HG03571 (cell line): Measurements from ENCODE around the gene CAPN13.

Source experiments
- ATAC-seq: cut with Tn5 transposase; IDR thresholded peaks from one replicate; pipeline ENCODE4 v1.9.1; 2021; ENCODE audit not compliant: unreplicated experiment

Gene CAPN13, protein sequence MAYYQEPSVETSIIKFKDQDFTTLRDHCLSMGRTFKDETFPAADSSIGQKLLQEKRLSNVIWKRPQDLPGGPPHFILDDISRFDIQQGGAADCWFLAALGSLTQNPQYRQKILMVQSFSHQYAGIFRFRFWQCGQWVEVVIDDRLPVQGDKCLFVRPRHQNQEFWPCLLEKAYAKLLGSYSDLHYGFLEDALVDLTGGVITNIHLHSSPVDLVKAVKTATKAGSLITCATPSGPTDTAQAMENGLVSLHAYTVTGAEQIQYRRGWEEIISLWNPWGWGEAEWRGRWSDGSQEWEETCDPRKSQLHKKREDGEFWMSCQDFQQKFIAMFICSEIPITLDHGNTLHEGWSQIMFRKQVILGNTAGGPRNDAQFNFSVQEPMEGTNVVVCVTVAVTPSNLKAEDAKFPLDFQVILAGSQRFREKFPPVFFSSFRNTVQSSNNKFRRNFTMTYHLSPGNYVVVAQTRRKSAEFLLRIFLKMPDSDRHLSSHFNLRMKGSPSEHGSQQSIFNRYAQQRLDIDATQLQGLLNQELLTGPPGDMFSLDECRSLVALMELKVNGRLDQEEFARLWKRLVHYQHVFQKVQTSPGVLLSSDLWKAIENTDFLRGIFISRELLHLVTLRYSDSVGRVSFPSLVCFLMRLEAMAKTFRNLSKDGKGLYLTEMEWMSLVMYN

GRCh38 chr2:30807249-30807648, at the start of gene CAPN13:
CAPN13 (minus strand) TSS chr2:30807446; CDS start chr2:30787325, 20,121 bp downstream.
- ATAC-seq: no peak

GRCh38 chr2:30847841-30848240, 40.6 kb upstream of the CAPN13 start:
- ATAC-seq: no peak

DNA sequence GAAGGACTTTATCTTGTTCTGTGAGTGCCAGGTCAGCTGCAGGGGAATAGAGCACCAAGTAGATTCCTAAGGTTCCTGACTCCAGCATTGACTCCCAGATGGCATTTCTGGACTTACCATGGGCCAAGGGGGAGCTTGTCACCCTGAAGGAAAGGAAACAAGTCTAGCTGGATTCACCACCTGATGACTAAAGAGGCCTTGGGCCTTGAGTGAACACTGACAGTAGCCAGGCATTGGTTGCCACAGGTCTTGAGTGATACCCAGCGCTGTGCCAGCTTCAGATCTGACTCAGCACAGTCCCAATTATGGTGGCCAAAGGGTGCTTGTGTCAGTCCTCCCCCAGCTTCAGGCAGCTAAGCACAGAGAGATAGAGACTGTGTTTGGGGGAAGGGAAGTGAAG, 40.1 kb upstream of the CAPN13 start:
- no peak for ATAC-seq

DNA sequence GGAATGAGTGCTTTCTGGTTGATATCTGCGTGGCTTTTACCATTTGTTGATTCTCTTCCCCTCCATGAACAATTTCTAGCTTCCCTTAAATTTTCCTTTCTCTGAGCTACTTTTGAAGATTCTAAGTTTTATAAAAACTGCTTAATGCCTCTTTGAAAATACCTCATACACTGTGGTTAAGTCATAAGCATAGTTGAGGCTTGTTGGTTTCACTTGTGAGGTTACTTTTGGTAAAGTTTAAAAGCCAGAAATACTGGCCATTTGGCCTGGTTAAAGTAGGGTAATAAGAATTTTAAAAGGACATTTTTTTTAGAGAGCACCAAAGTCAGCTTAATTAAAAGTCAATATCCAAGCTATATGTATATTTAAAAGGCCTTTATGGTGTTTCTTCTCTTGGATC, 21.3 kb upstream of the CAPN13 start:
- ATAC-seq: no peak

GRCh38 chr2:30826916-30827315, 19.7 kb upstream of the CAPN13 start:
- no peak for ATAC-seq

- ATAC-seq: no peak
Observed at GRCh38 chr2:30826481-30826880, 19.2 kb upstream of the CAPN13 start.

DNA sequence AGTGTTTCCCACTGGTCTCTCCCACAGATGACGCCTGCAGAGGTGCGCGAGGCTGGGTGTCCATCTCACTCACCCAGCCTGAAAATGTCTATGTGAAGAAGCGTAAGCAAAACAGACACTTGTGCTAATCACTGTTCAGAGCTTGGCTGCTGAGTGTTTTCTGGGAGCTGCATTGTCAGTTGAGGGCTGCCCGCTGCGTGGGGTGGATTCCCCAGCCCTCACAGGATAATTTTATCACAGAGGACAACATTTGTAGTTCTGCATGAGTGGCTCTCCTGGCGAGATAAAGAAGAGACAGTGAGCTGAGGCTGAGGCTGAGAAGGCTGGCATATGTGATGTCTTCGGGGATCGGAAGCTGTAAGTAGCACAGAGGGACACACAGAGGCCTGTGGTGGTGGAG, 16.2 kb upstream of the CAPN13 start:
- ATAC-seq: no peak

GRCh38 chr2:30821960-30822359, 14.7 kb upstream of the CAPN13 start:
- no peak for ATAC-seq

- ATAC-seq: no peak
Observed at GRCh38 chr2:30820381-30821055, 13.3 kb upstream of the CAPN13 start.

GRCh38 chr2:30809938-30810337, 2.7 kb upstream of the CAPN13 start:
- no peak for ATAC-seq

DNA sequence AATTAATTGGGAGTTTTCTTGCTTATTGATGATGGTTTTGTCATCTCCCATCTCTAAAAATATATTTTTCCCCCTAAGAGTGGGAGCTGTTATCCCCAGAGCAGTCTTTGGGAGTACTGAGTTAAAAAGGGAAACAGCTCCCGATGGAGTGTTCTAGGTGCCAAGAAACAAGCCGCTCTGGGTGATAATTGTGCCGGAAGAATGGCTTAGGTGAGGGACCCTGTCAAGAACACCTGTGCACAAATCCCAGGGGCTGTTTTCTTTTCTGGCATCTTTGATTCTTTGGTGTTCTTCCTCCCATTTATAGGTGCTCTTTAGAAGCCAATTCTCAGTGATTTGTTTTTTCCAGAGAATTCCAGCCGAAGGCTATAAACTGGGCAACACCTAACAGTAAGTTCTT, 1.4 kb upstream of the CAPN13 start:
- no peak for ATAC-seq

GRCh38 chr2:30803281-30803680, 4.0 kb downstream of the CAPN13 start:
- no peak for ATAC-seq

DNA sequence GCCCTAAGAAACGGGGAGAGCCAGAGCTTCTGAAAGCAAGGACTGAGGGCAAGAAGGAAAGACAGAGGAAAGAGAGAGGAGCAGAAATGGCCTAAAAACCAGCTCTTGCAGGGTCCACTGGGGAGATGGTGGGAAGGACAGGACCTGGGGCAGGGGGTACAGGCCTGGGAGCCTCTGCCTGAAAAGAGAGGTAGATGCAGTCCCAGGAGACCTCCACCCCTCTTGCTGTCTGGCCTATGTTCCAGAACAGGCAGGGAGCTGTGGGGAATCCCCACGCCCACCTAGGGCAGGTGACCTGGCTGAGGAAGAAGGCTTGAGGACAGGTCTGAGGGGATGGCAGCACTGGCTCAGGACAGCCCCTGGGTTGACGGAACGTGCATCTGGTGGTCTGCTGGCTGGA, 4.6 kb downstream of the CAPN13 start:
- ATAC-seq: no peak

DNA sequence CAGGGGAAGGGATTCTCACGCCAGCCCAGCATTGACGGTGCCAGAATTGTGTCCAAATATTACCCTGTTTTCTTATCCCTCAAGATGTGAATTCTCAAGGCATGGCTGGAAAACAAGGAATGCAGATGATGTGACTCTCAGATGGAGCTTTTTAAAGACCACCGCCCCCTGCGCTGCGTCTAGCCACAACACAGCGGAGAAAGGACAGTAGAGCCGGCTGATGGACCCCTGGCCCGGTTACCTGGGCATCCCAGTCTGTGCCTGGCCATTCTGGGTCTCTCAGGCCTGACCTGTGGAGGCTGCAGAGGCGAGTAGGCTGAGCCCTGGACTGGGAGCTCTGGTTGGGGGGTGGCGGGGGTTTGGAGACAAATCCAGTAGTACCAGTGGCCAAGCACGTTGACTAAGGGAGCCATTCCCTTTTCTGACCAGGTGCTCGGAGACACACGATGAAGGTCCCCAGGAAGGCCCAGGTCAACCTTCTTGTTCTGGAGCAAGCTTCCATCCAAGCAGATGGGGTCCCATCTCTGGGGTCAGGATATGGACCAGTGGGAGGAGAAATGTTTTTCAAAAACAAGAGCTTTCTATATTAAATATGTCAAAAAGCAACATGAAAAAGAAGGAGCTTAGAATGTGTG, 5.3 kb downstream of the CAPN13 start:
- ATAC-seq: no peak

DNA sequence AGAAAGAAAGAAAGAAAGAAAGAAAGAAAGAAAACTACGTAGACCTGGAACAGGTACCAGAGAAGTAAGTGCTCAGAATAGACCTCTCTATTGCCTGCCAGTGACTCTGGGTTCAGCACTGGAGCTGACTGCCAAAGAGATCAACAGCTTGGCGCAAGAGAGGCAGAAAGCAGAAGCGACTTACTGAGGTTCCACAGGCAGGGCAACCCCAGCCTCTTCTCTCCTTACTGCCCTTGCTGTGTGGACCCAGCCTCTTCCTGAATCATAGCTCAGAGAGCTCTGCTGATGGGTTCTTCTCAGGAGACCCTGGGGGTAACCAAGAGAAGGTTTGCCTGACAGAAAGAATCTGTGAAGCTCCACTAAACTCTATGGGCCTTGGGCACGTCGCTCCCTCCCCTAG, 7.1 kb downstream of the CAPN13 start:
- ATAC-seq: no peak

DNA sequence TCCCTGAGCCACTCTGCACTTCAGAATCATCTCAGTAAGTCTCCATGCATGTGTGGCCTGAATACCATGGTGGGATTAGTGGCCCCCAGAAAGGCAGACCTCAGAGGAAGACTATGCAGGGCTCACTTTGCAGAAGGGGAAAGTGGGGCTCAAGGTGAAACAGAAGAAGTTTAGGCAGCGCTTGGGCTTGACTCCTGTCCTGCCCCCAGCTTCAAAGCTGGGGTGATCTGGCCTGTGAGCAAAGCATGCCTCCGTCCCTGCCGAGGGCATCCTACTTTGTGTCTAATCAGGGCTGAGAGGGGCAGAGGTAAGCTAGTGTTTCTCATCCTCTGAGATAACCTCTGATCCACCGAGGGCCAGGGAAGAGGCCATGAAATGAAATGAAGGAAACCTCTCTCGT, 7.9 kb downstream of the CAPN13 start:
- no peak for ATAC-seq

DNA sequence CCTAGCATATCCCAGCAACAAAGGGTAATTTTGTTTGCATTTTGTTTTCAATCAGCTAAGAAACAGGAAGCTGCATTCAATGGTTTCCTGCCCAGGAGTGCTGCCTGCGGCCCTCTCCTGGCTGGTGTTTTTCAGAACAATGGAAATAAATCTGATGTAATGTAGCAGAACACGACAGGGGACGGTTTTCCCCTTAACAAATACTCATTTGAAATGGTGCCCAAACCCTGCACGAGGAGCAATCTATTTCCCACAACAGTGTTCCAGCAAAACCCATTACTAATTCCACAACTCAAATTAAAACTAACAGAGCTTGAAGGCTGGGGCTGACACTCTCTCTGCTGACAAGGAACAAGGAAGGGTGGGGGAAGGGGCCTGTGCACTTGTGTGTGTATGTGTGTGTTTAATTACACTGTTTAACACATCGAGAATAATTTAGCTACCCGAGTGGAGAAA, 8.7 kb downstream of the CAPN13 start:
- ATAC-seq: no peak

- no peak for ATAC-seq
Observed at GRCh38 chr2:30797381-30798015, 9.7 kb downstream of the CAPN13 start.

GRCh38 chr2:30796699-30797098, 10.5 kb downstream of the CAPN13 start:
- no peak for ATAC-seq

- no peak for ATAC-seq
Observed at GRCh38 chr2:30792521-30792920, 14.7 kb downstream of the CAPN13 start.

DNA sequence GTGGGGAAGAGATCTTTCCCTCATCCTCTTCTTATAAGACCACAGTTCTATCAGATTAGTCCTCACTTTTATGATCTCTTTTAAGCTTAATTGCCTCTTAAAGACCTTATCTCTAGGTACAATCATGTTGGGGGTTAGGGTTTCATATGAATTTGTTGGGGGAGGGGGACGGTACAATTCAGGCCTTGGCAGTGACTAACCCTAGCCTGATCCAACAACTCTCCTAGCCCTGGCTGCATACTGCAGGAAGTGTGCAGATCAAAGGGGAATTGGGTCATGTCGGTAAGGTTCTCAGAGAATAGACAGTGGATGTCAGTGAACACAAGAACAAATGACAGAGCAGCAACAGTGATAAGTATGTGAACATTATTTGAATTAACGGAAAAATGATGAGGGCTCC, 16.4 kb downstream of the CAPN13 start:
- no peak for ATAC-seq
